Choroid plexus epithelial cell (primary cell): ENCODE data around the gene USH2A.
A peak's percentile ranks its signal among the peaks of the same experiment; 100 is the strongest.

Experiments used
- DNase-seq: peaks from one replicate; pipeline ENCODE4 v3.0.0-alpha.2; 2010; ENCODE audit warnings: low read depth
- H3K4me3 ChIP-seq: 2 replicates; pipeline ENCODE4 v1.5.1; 2011; ENCODE audit warnings: low read depth, mild to moderate bottlenecking, control low read depth, low read length, moderate library complexity
- CTCF ChIP-seq: conservative IDR thresholded peaks from 2 replicates; pipeline ENCODE4 v1.5.1; 2011; ENCODE audit warnings: low read depth, mild to moderate bottlenecking, control low read depth, inconsistent platforms, low read length, moderate library complexity

USH2A gene

GRCh38 chr1:215992620-215993019, 430.6 kb downstream of the USH2A start:
- no peak overlapping the region for H3K4me3 ChIP-seq
- peak; percentile 34 for TF ChIP-seq CTCF
- DNase-seq = peak; percentile 17

- no peak for TF ChIP-seq CTCF
- peak; percentile 1 for DNase-seq
- no peak overlapping the region for H3K4me3 ChIP-seq
Observed at GRCh38 chr1:215987092-215987875, 436.0 kb downstream of the USH2A start.

- no peak for DNase-seq
- TF ChIP-seq CTCF = no peak
- no peak overlapping the region for H3K4me3 ChIP-seq
Observed at GRCh38 chr1:215986401-215986800, 436.8 kb downstream of the USH2A start.

GRCh38 chr1:215983680-215984079, 439.6 kb downstream of the USH2A start:
- DNase-seq = no peak
- TF ChIP-seq CTCF = no peak
- no peak overlapping the region for H3K4me3 ChIP-seq

GRCh38 chr1:215971793-215972441, 451.3 kb downstream of the USH2A start:
- no peak overlapping the region for H3K4me3 ChIP-seq
- DNase-seq = no peak
- no peak for TF ChIP-seq CTCF

- no peak for DNase-seq
- no peak for TF ChIP-seq CTCF
- H3K4me3 ChIP-seq = no peak overlapping the region
Observed at GRCh38 chr1:215970406-215970805, 452.8 kb downstream of the USH2A start.
